ENCODE data around the gene TMEM207.
A peak's percentile ranks its signal among the peaks of the same experiment; 100 is the strongest.

Gene TMEM207

GRCh38 chr3:190492966-190493365, 43.3 kb upstream of the TMEM207 start:
- no peak overlapping the region for H3K14ac ChIP-seq (ENCODE audit: low read length)
- H3K79me1 ChIP-seq (ENCODE audit: low read length) = no peaks in the 10 kb centered on the region
- H4K12ac ChIP-seq (ENCODE audit: low read depth, low read length) = no peak overlapping the region
- H4K91ac ChIP-seq (ENCODE audit: low read depth, low read length) = no peak overlapping the region
- H3K27ac ChIP-seq (ENCODE audit: low read depth, low read length) = no peak overlapping the region
- WGBS (ENCODE audit: extremely low coverage, insufficient coverage, insufficient read length) = no CpG with 5 or more reads among the region's 4 CpGs
- no peak overlapping the region for H3K4ac ChIP-seq (ENCODE audit: low read depth, low read length)
- no peak overlapping the region for H3K4me3 ChIP-seq (ENCODE audit: low read depth, low read length)
- H2AK5ac ChIP-seq (ENCODE audit: low read length) = no peak overlapping the region
- no peaks in the 10 kb centered on the region for H3K79me2 ChIP-seq (ENCODE audit: control insufficient read depth, insufficient read depth, low read length, poor library complexity)
- H3K18ac ChIP-seq (ENCODE audit: low read length) = no peak overlapping the region
- no peak overlapping the region for H3K4me2 ChIP-seq (ENCODE audit: low read length)
- H2BK12ac ChIP-seq (ENCODE audit: low read length) = no peak overlapping the region
- peaks cover 2 to 4% of the 10 kb centered on the region in 2 experiments for H3K4me1 ChIP-seq (ENCODE audit: control insufficient read depth in 1 of 2, insufficient read depth in 2 of 2, low read length in 2 of 2)
- peak; percentile 30 to 66 for DNase-seq
- no peak overlapping the region for H2AFZ ChIP-seq (ENCODE audit: insufficient read depth, low read length, poor library complexity)
- no peaks in the 10 kb centered on the region for H3K9me3 ChIP-seq (ENCODE audit: insufficient read depth, low read depth, low read length)
- H3K36me3 ChIP-seq (ENCODE audit: control insufficient read depth in 1 of 2, insufficient read depth in 2 of 2, low read length in 2 of 2) = no peaks in the 10 kb centered on the region
- H2BK120ac ChIP-seq (ENCODE audit: insufficient read depth, low read length, poor library complexity) = no peak overlapping the region
- H3K9ac ChIP-seq (ENCODE audit: low read length) = no peak overlapping the region
- H4K8ac ChIP-seq (ENCODE audit: low read depth, low read length) = no peak overlapping the region
- H3K23ac ChIP-seq (ENCODE audit: low read length) = no peak overlapping the region
- H2BK5ac ChIP-seq (ENCODE audit: low read depth, low read length, poor library complexity) = no peak overlapping the region
- H3K27me3 ChIP-seq (ENCODE audit: insufficient read depth, low read length) = no peaks in the 10 kb centered on the region

GRCh38 chr3:190492129-190492528, 42.4 kb upstream of the TMEM207 start:
- Histone ChIP-seq H3K14ac (ENCODE audit: low read length) (no peak overlapping the region), H3K4me2 (ENCODE audit: low read length) (no peak overlapping the region), H2BK120ac (ENCODE audit: insufficient read depth, low read length, poor library complexity) (no peak overlapping the region), H3K9me3 (ENCODE audit: insufficient read depth, low read depth, low read length) (no peaks in the 10 kb centered on the region), H3K27me3 (ENCODE audit: insufficient read depth, low read length) (no peaks in the 10 kb centered on the region), H3K23ac (ENCODE audit: low read length) (no peak overlapping the region), H3K4ac (ENCODE audit: low read depth, low read length) (no peak overlapping the region), H4K8ac (ENCODE audit: low read depth, low read length) (no peak overlapping the region), H4K91ac (ENCODE audit: low read depth, low read length) (no peak overlapping the region), H3K36me3 (ENCODE audit: control insufficient read depth in 1 of 2, insufficient read depth in 2 of 2, low read length in 2 of 2) (no peaks in the 10 kb centered on the region), H3K27ac (ENCODE audit: low read depth, low read length) (no peak overlapping the region), H2AK5ac (ENCODE audit: low read length) (no peak overlapping the region), H2AFZ (ENCODE audit: insufficient read depth, low read length, poor library complexity) (no peak overlapping the region), H2BK12ac (ENCODE audit: low read length) (no peak overlapping the region), H3K79me2 (ENCODE audit: control insufficient read depth, insufficient read depth, low read length, poor library complexity) (no peaks in the 10 kb centered on the region), H3K18ac (ENCODE audit: low read length) (no peak overlapping the region), H3K79me1 (ENCODE audit: low read length) (no peaks in the 10 kb centered on the region), H3K9ac (ENCODE audit: low read length) (no peak overlapping the region), H4K12ac (ENCODE audit: low read depth, low read length) (no peak overlapping the region), H3K4me1 (ENCODE audit: control insufficient read depth in 1 of 2, insufficient read depth in 2 of 2, low read length in 2 of 2) (peaks cover 2 to 4% of the 10 kb centered on the region in 2 experiments), H3K4me3 (ENCODE audit: low read depth, low read length) (no peak overlapping the region), H2BK5ac (ENCODE audit: low read depth, low read length, poor library complexity) (no peak overlapping the region)
- DNase-seq = no peak

- Histone ChIP-seq H2BK12ac (ENCODE audit: low read length) (no peak overlapping the region), H3K36me3 (ENCODE audit: control insufficient read depth in 1 of 2, insufficient read depth in 2 of 2, low read length in 2 of 2) (no peaks in the 10 kb centered on the region), H3K4ac (ENCODE audit: low read depth, low read length) (no peak overlapping the region), H3K4me3 (ENCODE audit: low read depth, low read length) (no peak overlapping the region), H2BK5ac (ENCODE audit: low read depth, low read length, poor library complexity) (no peak overlapping the region), H3K23ac (ENCODE audit: low read length) (peak overlapping the region; percentile 95), H3K27ac (ENCODE audit: low read depth, low read length) (no peak overlapping the region), H3K14ac (ENCODE audit: low read length) (no peak overlapping the region), H3K9ac (ENCODE audit: low read length) (no peak overlapping the region), H2AFZ (ENCODE audit: insufficient read depth, low read length, poor library complexity) (no peak overlapping the region), H4K8ac (ENCODE audit: low read depth, low read length) (no peak overlapping the region), H3K4me2 (ENCODE audit: low read length) (no peak overlapping the region), H2AK5ac (ENCODE audit: low read length) (no peak overlapping the region), H2BK120ac (ENCODE audit: insufficient read depth, low read length, poor library complexity) (no peak overlapping the region), H3K27me3 (ENCODE audit: insufficient read depth, low read length) (no peaks in the 10 kb centered on the region), H4K91ac (ENCODE audit: low read depth, low read length) (no peak overlapping the region), H4K12ac (ENCODE audit: low read depth, low read length) (no peak overlapping the region), H3K18ac (ENCODE audit: low read length) (no peak overlapping the region), H3K79me1 (ENCODE audit: low read length) (no peaks in the 10 kb centered on the region), H3K4me1 (ENCODE audit: control insufficient read depth in 1 of 2, insufficient read depth in 2 of 2, low read length in 2 of 2) (peaks cover 2 to 4% of the 10 kb centered on the region in 2 experiments), H3K79me2 (ENCODE audit: control insufficient read depth, insufficient read depth, low read length, poor library complexity) (no peaks in the 10 kb centered on the region), H3K9me3 (ENCODE audit: insufficient read depth, low read depth, low read length) (no peaks in the 10 kb centered on the region)
- WGBS (ENCODE audit: extremely low coverage, insufficient coverage, insufficient read length) = no CpG with 5 or more reads among the region's 4 CpGs
- peak; percentile 45 to 54 for DNase-seq
Measured at GRCh38 chr3:190491533-190492054, 41.9 kb upstream of the TMEM207 start.

- no peak overlapping the region for H4K91ac ChIP-seq (ENCODE audit: low read depth, low read length)
- H2BK5ac ChIP-seq (ENCODE audit: low read depth, low read length, poor library complexity) = no peak overlapping the region
- no peak overlapping the region for H2BK12ac ChIP-seq (ENCODE audit: low read length)
- DNase-seq = no peak
- no peak overlapping the region for H3K4me3 ChIP-seq (ENCODE audit: low read depth, low read length)
- H3K14ac ChIP-seq (ENCODE audit: low read length) = no peak overlapping the region
- H4K8ac ChIP-seq (ENCODE audit: low read depth, low read length) = no peak overlapping the region
- no peaks in the 10 kb centered on the region for H3K79me2 ChIP-seq (ENCODE audit: control insufficient read depth, insufficient read depth, low read length, poor library complexity)
- no peak overlapping the region for H3K4me2 ChIP-seq (ENCODE audit: low read length)
- no CpG with 5 or more reads among the region's 4 CpGs for WGBS (ENCODE audit: extremely low coverage, insufficient coverage, insufficient read length)
- no peak overlapping the region for H3K18ac ChIP-seq (ENCODE audit: low read length)
- peaks cover 2 to 4% of the 10 kb centered on the region in 2 experiments for H3K4me1 ChIP-seq (ENCODE audit: control insufficient read depth in 1 of 2, insufficient read depth in 2 of 2, low read length in 2 of 2)
- no peaks in the 10 kb centered on the region for H3K9me3 ChIP-seq (ENCODE audit: insufficient read depth, low read depth, low read length)
- no peaks in the 10 kb centered on the region for H3K79me1 ChIP-seq (ENCODE audit: low read length)
- H2AK5ac ChIP-seq (ENCODE audit: low read length) = no peak overlapping the region
- H4K12ac ChIP-seq (ENCODE audit: low read depth, low read length) = no peak overlapping the region
- no peaks in the 10 kb centered on the region for H3K27me3 ChIP-seq (ENCODE audit: insufficient read depth, low read length)
- no peaks in the 10 kb centered on the region for H3K36me3 ChIP-seq (ENCODE audit: control insufficient read depth in 1 of 2, insufficient read depth in 2 of 2, low read length in 2 of 2)
- no peak overlapping the region for H3K27ac ChIP-seq (ENCODE audit: low read depth, low read length)
- no peak overlapping the region for H3K4ac ChIP-seq (ENCODE audit: low read depth, low read length)
- no peak overlapping the region for H3K9ac ChIP-seq (ENCODE audit: low read length)
- H2BK120ac ChIP-seq (ENCODE audit: insufficient read depth, low read length, poor library complexity) = no peak overlapping the region
- no peak overlapping the region for H2AFZ ChIP-seq (ENCODE audit: insufficient read depth, low read length, poor library complexity)
- H3K23ac ChIP-seq (ENCODE audit: low read length) = no peak overlapping the region
Measured at GRCh38 chr3:190486908-190487607, 37.4 kb upstream of the TMEM207 start.

Measured in trophoblast cell (in vitro differentiated cells and primary cell).